Keratinocyte (primary cell): ENCODE measurements around the gene FUOM. TPM values are rescaled to one million over a fixed set of nuclear protein-coding genes. Genes with fewer than 3 reads are reported as not detected.
A peak's percentile ranks its signal among the peaks of the same experiment; 100 is the strongest.

Experiments used
- DNase-seq: peaks from one replicate; pipeline ENCODE4 v3.0.0-alpha.2; 2011; ENCODE audit warnings: low read depth, missing footprints, low spot score
- FAIRE-seq: peaks from 2 replicates; lab custom pipeline; 2011; peaks lifted over from hg19 to GRCh38; lab: Jason Lieb, UNC
- H2AFZ ChIP-seq: 2 replicates; pipeline ENCODE4 v1.6.0; 2012; ENCODE audit warnings: low read length, control low read depth, inconsistent platforms; ENCODE audit not compliant: control insufficient read depth
- H3K27ac ChIP-seq: 2 replicates; pipeline ENCODE4 v1.5.1; 2011; ENCODE audit warnings: low read length; ENCODE audit not compliant: control insufficient read depth, insufficient read depth
- H3K27me3 ChIP-seq: 3 replicates; pipeline ENCODE4 v1.6.0; 2011; ENCODE audit warnings: low read length; ENCODE audit not compliant: control insufficient read depth, insufficient read depth; ENCODE audit errors: extremely low read depth
- H3K36me3 ChIP-seq, 2 experiments: 2 replicates in 1 of 2; 3 replicates in 1 of 2; pipeline ENCODE4 v1.5.1; 2011; ENCODE audit warnings: low read length in 2 of 2, mild to moderate bottlenecking in 1 of 2; ENCODE audit not compliant: control insufficient read depth in 2 of 2, insufficient read depth in 2 of 2; ENCODE audit errors: extremely low read depth in 1 of 2
- H3K4me1 ChIP-seq: 3 replicates; pipeline ENCODE4 v1.5.1; 2011; ENCODE audit warnings: low read length; ENCODE audit not compliant: control insufficient read depth, insufficient read depth; ENCODE audit errors: extremely low read depth
- H3K4me2 ChIP-seq: 3 replicates; pipeline ENCODE4 v1.6.0; 2011; ENCODE audit warnings: low read depth, low read length; ENCODE audit not compliant: control insufficient read depth, insufficient read depth; ENCODE audit errors: extremely low read depth
- H3K4me3 ChIP-seq, 3 experiments: fragments of 200-600 bp in 1 of 3; sonication (generic) in 1 of 3; 2 replicates in 2 of 3; 3 replicates in 1 of 3; pipeline ENCODE4 v1.5.1; 2011 to 2016; ENCODE audit warnings: low read length in 3 of 3, mild to moderate bottlenecking in 3 of 3, control low read depth in 2 of 3, inconsistent platforms in 1 of 3, low read depth in 1 of 3, mixed read lengths in 1 of 3, mixed run types in 1 of 3, moderate library complexity in 1 of 3; ENCODE audit not compliant: control insufficient read depth in 2 of 3, insufficient read depth in 2 of 3; ENCODE audit errors: extremely low read depth in 1 of 3
- H3K79me2 ChIP-seq: 2 replicates; pipeline ENCODE4 v1.6.0; 2012; ENCODE audit warnings: low read length; ENCODE audit not compliant: control insufficient read depth, insufficient read depth
- H3K9ac ChIP-seq: 3 replicates; pipeline ENCODE4 v1.6.0; 2011; ENCODE audit warnings: low read length; ENCODE audit not compliant: control insufficient read depth, insufficient read depth; ENCODE audit errors: extremely low read depth
- H3K9me1 ChIP-seq: 3 replicates; pipeline ENCODE4 v1.6.0; 2011; ENCODE audit warnings: low read length; ENCODE audit not compliant: control insufficient read depth, insufficient read depth; ENCODE audit errors: extremely low read depth
- H3K9me3 ChIP-seq: 2 replicates; pipeline ENCODE4 v1.5.1; 2012; ENCODE audit warnings: low read depth, low read length; ENCODE audit not compliant: control insufficient read depth
- H4K20me1 ChIP-seq: 3 replicates; pipeline ENCODE4 v1.6.0; 2011; ENCODE audit warnings: low read length; ENCODE audit not compliant: control insufficient read depth, insufficient read depth; ENCODE audit errors: extremely low read depth
- EZH2 ChIP-seq: IDR thresholded peaks from one replicate; pipeline ENCODE4 v1.6.1; 2012; ENCODE audit warnings: inconsistent platforms, mild to moderate bottlenecking, low read length, moderate library complexity
- dilution Hi-C: fragments of 300-500 bp; cut with MboI; formaldehyde crosslinking; loops from one replicate; pipeline ENCODE4 v1.7.0; 2020; ENCODE audit warnings: low sequenced_read_pairs; ENCODE audit not compliant: extremely low pct_ligation_motif_present
- polyA plus RNA-seq, 5 experiments: library from polyadenylated mRNA; depleted of rRNA in 3 of 5; stranded (reverse) in 3 of 5; stranded (forward) in 1 of 5; unstranded in 1 of 5; fragments of >200 nt; gene quantifications; 1 replicate in 1 of 5; 2 replicates in 3 of 5; 3 replicates in 1 of 5; pipeline versions ENCODE4 v1.2.1 to v1.2.3, GENCODE V29; 2011 to 2012; ENCODE audit warnings: missing spikeins in 2 of 5, low read depth in 1 of 5, low replicate concordance in 1 of 5
- TF ChIP-seq, protein P1 (sequence below), 3 experiments: IDR thresholded peaks in 1 of 3; conservative IDR thresholded peaks in 1 of 3; optimal IDR thresholded peaks in 1 of 3; 2 replicates in 2 of 3; 3 replicates in 1 of 3; pipeline versions ENCODE3 to v1.5.1; 2011; ENCODE audit warnings: low read length in 3 of 3, mild to moderate bottlenecking in 3 of 3, moderate library complexity in 2 of 3, control low read depth in 1 of 3, inconsistent platforms in 1 of 3; ENCODE audit not compliant: insufficient read depth in 2 of 3; ENCODE audit errors: extremely low read depth in 1 of 3

Gene FUOM
- polyA plus RNA-seq, 1 donor (not counting 4 experiments of a cell fraction or from before 2014, with no cell fraction given), result 11.3 TPM

DNA sequence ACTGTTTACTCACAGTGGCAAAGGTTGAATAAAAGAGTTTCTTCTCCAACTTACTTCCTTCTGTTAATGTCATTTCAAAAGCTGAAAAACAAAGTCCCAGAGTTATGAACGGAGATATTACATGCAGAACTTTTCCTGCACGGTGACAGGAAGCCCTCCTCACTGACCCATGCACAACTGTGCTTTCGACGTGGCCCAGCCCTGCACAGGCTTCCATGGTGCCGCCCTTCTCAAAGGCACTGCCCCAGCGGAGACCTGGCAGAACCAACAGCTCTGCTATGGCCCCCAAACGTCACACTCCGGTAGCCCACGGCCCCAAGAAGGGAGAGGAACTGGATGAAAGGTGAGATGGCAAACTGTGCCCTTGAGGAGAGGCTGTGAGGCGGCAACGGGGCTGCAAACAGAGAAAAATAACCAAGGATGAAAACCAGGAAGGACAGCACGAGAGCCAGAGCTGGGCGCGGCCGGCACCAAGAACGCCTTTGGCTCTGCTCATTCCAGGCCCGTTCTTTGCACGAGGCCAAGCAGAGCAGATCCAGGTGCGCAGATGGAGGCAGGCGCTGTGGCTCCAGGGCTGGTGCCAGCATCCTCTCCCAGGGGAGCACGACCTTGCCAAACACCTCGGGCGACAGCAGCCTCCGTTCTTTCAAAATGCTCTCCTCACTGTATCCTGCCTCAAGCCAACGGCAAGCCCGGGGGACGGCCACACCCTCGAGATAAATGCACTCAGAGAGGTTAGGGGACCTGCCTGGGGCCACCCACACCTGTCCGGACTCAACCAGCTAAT, 7.0 kb upstream of the FUOM start:
- dilution Hi-C loops, result no loop called here
- TF ChIP-seq EZH2, result no peak
- TF ChIP-seq, protein P1, sequence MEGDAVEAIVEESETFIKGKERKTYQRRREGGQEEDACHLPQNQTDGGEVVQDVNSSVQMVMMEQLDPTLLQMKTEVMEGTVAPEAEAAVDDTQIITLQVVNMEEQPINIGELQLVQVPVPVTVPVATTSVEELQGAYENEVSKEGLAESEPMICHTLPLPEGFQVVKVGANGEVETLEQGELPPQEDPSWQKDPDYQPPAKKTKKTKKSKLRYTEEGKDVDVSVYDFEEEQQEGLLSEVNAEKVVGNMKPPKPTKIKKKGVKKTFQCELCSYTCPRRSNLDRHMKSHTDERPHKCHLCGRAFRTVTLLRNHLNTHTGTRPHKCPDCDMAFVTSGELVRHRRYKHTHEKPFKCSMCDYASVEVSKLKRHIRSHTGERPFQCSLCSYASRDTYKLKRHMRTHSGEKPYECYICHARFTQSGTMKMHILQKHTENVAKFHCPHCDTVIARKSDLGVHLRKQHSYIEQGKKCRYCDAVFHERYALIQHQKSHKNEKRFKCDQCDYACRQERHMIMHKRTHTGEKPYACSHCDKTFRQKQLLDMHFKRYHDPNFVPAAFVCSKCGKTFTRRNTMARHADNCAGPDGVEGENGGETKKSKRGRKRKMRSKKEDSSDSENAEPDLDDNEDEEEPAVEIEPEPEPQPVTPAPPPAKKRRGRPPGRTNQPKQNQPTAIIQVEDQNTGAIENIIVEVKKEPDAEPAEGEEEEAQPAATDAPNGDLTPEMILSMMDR (optimal IDR thresholded peaks at IDR 0.05 in 1 of 3, IDR thresholded peaks at IDR 0.05 in 1 of 3, conservative IDR thresholded peaks at IDR 0.05 in 1 of 3; ENCODE audit: extremely low read depth in 1 of 3, insufficient read depth in 2 of 3, low read length in 3 of 3), result no peak
- FAIRE-seq (no peak), DNase-seq (no peak)
- no peak overlapping the region for H3K4me3 ChIP-seq
- no peaks in the 10 kb centered on the region for H3K79me2 ChIP-seq
- no peaks in the 10 kb centered on the region for H3K27me3 ChIP-seq
- peaks cover 5% of the 10 kb centered on the region for H3K4me1 ChIP-seq
- no peak overlapping the region for H3K27ac ChIP-seq
- H3K36me3 ChIP-seq, result peaks cover 22 to 31% of the 10 kb centered on the region in 2 experiments
- no peak overlapping the region for H3K9ac ChIP-seq
- H4K20me1 ChIP-seq, result no peaks in the 10 kb centered on the region
- no peaks in the 10 kb centered on the region for H3K9me1 ChIP-seq
- H3K9me3 ChIP-seq, result no peaks in the 10 kb centered on the region
- H2AFZ ChIP-seq, result no peak overlapping the region
- H3K4me2 ChIP-seq, result peak overlapping the region; percentile 22

DNA sequence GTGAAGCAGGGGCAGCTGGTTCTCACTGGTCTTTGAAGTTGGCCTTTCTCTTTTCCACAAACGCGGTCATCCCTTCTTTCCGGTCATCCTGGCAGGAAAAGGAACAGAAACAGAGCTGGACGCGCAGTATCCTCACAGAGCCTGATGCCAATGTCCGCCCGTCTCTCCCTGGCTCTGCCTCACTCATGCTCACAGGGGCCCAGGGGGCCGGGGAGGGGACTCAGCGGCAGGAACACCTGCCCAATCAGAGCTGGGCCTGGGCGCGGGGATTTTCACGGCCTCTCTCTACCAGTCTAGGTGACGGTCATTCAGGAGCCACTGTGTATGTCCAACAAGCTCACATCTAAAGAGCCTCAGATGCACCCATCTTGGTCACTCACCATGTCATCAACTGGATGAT, 5.0 kb upstream of the FUOM start:
- FAIRE-seq (no peak), DNase-seq (no peak)
- dilution Hi-C loops, result no loop called here
- Histone ChIP-seq H3K27ac (no peak overlapping the region), H3K9me3 (no peaks in the 10 kb centered on the region), H3K4me1 (peaks cover 5% of the 10 kb centered on the region), H3K9me1 (no peaks in the 10 kb centered on the region), H3K4me2 (no peak overlapping the region), H3K79me2 (no peaks in the 10 kb centered on the region), H2AFZ (no peak overlapping the region), H4K20me1 (no peaks in the 10 kb centered on the region), H3K4me3 (no peak overlapping the region), H3K36me3 (peaks cover 12 to 21% of the 10 kb centered on the region in 2 experiments), H3K27me3 (no peaks in the 10 kb centered on the region), H3K9ac (no peak overlapping the region)
- TF ChIP-seq EZH2, result no peak
- TF ChIP-seq, protein P1 (optimal IDR thresholded peaks at IDR 0.05 in 1 of 3, IDR thresholded peaks at IDR 0.05 in 1 of 3, conservative IDR thresholded peaks at IDR 0.05 in 1 of 3; ENCODE audit: extremely low read depth in 1 of 3, insufficient read depth in 2 of 3, low read length in 3 of 3), result no peak
